Thyroid gland (tissue), 4 donors: ENCODE results near the gene UBE2R2.

ENCODE experiments used
- POLR2A ChIP-seq, 2 donors: fragments of 450-650 bp; IDR thresholded peaks; one replicate each; pipeline ENCODE4 v1.6.1; 2017; ENCODE audit warnings: antibody characterized with exemption in 2 of 2, mild to moderate bottlenecking in 2 of 2, moderate library complexity in 1 of 2
- TF ChIP-seq, protein P1 (sequence below), 6 experiments: fragments of 200-600 bp in 3 of 6; fragments of 450-650 bp in 3 of 6; sonication (generic) in 3 of 6; IDR thresholded peaks; one replicate each; pipeline ENCODE4 v1.5.1; 2016 to 2019; ENCODE audit warnings: antibody characterized with exemption in 6 of 6, mild to moderate bottlenecking in 2 of 6, inconsistent platforms in 1 of 6, moderate library complexity in 1 of 6

DNA sequence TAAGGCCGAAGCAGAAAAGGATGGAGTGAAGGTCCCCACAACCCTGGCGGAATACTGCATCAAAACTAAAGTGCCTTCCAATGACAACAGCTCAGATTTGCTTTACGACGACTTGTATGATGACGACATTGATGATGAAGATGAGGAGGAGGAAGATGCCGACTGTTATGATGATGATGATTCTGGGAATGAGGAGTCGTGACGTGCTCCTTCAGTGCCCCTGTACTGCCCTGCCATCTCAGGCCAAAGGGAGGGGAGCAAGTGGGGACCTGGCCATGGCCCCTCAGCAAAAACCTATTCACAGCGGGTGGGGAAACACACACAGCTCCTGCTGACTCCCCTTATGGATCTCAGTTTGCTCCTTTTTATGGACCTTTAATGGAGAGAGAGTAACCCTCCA, 100.1 kb downstream of the UBE2R2 start:
- TF ChIP-seq, protein P1, sequence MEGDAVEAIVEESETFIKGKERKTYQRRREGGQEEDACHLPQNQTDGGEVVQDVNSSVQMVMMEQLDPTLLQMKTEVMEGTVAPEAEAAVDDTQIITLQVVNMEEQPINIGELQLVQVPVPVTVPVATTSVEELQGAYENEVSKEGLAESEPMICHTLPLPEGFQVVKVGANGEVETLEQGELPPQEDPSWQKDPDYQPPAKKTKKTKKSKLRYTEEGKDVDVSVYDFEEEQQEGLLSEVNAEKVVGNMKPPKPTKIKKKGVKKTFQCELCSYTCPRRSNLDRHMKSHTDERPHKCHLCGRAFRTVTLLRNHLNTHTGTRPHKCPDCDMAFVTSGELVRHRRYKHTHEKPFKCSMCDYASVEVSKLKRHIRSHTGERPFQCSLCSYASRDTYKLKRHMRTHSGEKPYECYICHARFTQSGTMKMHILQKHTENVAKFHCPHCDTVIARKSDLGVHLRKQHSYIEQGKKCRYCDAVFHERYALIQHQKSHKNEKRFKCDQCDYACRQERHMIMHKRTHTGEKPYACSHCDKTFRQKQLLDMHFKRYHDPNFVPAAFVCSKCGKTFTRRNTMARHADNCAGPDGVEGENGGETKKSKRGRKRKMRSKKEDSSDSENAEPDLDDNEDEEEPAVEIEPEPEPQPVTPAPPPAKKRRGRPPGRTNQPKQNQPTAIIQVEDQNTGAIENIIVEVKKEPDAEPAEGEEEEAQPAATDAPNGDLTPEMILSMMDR (IDR thresholded peaks at IDR 0.05), result no peak
- TF ChIP-seq POLR2A (IDR thresholded peaks at IDR 0.05), result no peak
